SU-DHL-6 (cell line): ENCODE data around the gene FRMD4B.

Experiments
- CTCF ChIP-seq: fragments of 200-600 bp; sonication (generic); IDR thresholded peaks from one replicate; pipeline ENCODE4 v1.5.1; 2017; ENCODE audit warnings: antibody characterized with exemption, mild to moderate bottlenecking, low read length, moderate library complexity; ENCODE audit not compliant: insufficient read depth, poor library complexity, severe bottlenecking
- EZH2phosphoT487 ChIP-seq: fragments of 200-600 bp; sonication (generic), shearing (Covaris generic); conservative IDR thresholded peaks from 2 replicates; pipeline ENCODE4 v1.6.1; 2018; ENCODE audit warnings: mild to moderate bottlenecking, antibody characterized with exemption, low read length, moderate library complexity, mixed read lengths

DNA sequence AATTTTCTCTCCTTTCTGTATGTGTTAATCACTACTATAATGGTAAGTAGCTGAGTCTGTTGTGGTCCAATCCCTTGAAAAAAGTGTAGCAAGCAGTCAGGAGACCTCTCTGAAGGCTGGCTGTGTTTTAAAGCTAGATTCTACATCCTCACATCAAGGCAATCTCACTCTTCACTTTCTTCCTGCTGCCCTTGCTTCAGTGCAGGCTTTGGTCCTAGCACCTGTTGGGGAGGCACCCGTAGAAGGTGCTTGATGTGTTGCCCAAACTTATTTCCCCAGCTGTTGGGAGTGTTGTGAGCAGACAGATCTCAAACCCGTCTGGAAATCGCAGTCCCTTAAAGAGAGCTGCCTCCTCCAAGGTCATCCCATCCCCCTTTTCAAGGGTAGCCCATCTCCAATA is 8.6 kb downstream of the FRMD4B start:
- TF ChIP-seq CTCF (no peak), EZH2phosphoT487 (no peak)
